ENCODE measurements around the gene NIN.
"Not testable (repeated sequence)": the region's sequence is repeated elsewhere in the genome, so short reads cannot be mapped to it uniquely, and the experiment has no call there.

NIN gene

GRCh38 chr14:50837271-50837670, 6.3 kb upstream of the NIN start:
- DNase-seq: no peak

- no peak for DNase-seq
These were observed 5.6 kb upstream of the NIN start for GRCh38 chr14:50836515-50836914.

- DNase-seq: no peak
These were observed 4.3 kb upstream of the NIN start for GRCh38 chr14:50835280-50835679.

DNA sequence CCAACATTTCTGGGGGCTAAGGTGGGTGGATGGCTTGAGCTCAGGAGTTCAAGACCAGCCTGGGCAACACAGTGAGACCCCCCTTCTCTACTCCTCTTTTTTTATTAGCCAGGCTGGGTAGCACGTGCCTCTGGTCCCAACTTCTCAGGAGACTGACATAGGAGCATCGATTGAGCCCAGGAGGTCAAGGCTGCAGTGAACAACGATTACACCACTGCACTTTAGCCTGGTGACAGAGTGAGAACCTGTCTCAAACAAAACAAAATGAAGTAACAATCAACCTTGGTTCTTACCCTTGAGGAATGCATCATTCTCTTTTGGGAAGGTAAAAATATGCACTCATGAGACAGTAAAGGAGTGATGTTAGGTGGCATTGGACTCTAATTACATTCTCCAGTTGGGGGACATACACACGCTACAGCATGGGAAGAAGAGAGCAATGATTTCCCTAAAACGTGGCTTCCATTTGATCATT, 3.9 kb upstream of the NIN start:
- no peak for DNase-seq

DNA sequence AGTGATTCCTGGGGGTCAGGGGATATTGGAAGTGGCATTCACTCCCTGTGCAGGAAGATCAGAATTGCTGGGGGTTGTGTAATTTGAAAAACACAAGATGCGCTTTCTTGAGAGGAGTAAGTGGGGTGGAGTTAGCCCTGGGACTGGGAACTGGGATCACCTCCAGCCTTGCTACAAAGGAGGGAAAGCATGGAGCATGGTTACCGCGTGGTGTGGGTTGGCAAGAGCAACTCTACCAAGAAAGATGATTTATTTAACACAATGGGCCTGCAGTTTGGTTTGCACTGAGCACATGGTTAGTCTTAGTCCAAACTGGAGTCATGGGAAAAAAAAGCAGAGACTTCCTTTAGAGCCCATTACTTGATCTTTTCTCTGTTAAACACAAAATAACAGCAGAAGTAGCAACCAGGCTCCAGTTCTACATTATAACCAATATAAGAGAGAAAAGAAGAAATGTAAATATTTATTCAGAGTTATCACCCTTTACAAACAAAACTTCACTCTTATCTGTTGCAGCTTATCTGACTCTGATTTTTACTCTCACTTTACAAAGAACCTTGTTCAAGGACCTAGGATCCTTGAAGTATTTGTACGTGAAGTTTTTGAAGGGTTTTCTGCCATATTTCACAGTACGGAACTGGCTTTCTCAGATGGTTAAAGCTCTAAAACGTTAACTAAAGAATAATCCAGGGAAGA, 2.1 kb upstream of the NIN start:
- DNase-seq: no peak

- DNase-seq: no peak
These were observed 785 bp upstream of the NIN start for GRCh38 chr14:50831726-50832168.

DNA sequence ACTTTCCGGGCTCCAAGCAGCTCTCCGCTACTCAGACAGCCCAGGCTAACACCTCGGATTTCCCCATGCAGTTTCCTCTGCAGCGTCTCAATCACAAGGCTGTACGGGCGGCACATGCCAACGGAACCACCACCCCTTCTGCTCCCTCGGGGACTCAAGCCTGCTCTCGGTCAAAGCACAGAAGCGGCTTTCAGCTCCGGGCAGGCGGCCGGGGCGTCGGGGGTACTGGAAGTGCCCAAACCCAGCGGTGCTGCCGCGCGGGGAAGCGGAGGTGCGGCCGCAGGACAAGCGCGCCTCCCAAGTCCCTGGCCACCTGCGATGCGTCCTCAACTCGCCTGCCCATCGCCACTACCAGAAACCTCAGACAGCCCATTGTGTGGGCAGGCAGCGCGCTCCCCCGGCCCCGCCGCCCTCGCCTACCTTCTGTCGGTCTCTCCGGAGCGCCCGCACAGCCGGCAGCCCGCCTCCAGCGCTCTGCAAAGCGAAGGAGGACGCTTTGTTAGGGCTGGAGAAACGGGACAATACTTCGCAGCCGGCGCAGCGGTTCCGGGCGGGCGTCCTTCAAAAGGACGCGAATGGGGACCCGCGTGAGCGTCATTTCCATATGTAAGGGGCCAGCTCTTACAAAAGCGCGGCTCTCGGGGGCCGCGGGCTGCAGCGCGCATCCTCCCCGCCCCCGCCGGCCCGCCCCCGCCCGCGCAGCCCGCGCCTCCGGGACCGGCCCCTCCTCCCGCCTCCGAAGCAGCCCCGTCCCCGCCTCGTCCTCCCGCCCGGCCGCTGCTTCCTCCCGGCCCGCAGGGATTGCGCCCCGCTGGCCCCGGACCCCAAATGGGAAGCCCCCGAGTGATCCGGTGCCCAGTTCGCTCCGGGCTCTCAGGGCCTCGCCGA, 674 bp downstream of the NIN start:
- peak; percentile 86 for DNase-seq

- peak; percentile 68 for DNase-seq
These were observed 1.4 kb downstream of the NIN start for GRCh38 chr14:50829489-50830043.

GRCh38 chr14:50828721-50829488, 2.1 kb downstream of the NIN start:
- peak; percentile 61 for DNase-seq

GRCh38 chr14:50826681-50827080, 4.3 kb downstream of the NIN start:
- DNase-seq: no peak

GRCh38 chr14:50825307-50825706, 5.7 kb downstream of the NIN start:
- DNase-seq: no peak

DNA sequence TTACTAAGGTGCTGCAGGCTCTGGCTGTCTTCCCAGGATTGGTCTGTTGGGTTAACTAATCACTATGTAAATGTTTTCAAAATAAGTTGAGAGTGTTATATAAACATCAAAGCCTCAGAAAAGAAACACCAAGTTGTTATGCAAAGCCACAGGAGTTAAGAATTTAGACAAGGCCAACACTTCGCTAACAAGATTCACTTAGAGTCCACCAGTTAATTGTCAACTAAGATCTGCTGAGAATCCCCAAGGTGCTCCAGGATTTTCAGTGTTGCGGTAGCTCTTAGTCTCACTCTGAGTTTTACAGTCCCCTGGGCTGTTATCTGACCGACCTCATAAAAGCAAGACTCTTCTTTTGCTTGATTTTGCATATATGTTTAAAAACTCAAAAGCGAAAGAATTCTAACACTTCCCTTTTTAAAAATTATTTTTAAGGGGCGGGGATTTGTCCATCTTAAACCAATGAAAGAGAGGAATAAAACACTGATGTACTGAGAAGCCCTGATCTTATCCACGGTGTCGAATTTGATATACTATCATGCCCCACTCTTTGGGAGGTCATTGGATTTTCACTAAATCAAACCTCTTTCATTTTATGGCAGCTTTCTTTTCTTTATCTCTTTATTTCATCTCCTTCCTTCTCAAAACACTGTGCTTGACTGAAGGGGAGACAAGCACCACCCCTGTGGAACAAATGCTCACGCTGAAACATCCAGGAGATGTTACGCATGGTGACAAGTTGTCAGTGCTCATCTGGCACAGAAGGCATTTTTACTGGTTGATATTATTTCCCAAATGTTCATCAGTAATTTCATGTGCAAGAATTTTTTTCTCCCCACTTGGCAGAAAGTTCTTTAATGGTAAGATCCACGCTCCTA, 7.0 kb downstream of the NIN start:
- no peak for DNase-seq

DNA sequence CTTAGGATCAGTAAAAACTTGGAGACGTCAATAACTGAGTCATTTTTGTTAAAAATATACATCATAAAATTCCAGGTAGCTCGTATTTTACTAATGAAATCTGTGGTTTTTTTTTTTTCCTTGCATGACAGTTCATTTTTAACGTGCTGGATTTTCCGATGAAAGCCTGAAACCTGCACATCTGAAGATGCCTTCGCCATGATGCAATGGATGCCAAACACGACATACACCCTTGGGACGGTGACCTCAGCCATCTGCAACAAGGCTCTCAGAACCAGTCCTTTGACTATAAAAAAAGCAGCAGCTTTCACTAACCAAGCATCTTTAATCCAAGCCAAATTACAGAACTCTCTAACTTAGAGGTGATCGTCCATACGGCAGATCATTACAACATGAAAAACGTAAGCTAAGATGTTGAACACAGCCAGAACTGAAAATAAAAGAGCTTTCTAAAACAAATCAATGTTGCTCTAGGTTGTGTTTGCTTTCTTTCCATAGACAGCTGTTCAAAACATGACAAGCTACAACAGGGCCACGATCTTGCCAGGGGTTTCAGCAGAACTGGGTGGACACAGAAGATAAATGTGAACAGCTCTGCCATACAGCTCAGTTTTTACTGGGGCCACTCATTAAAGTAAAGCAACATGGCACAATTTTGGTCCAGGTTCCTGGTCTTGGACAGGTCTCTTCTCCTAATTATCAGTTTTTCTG, 7.8 kb downstream of the NIN start:
- DNase-seq: no peak

GRCh38 chr14:50822501-50823042, 8.4 kb downstream of the NIN start:
- DNase-seq: no peak

- no peak for DNase-seq
These were observed 9.2 kb downstream of the NIN start for GRCh38 chr14:50821510-50822464.

DNA sequence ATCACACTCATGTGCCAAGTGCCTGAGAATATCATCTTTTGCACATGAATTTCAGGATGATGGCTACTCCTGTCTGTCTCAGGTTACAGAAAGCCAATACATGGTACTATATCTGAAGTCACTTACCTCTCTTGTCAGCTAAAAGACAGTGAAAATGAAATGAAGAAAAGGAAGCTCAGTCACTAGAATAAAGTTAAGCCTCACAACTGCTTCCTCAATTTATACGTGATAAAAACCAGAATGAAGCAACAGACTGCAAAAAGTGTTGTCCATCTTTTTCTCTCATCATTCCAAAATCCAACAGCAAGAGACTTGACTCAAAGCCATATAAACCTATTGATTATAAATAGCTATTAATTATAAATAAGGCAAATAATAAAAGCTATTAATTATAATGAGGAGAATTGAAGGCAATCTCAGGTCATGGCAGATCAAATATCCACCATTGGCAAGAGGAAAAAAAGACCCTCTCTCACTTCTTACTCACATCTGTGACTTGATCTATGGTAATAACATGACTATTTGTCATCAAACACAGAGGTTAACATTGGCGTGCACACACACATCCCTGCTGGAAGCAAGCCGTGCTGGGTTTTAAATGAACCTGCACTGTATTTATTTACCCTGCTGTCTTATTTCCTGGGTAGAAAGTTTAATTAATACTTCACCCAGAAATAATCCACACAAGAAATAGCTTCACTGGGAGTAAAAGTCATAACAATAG, 10.0 kb downstream of the NIN start:
- DNase-seq: no peak

GRCh38 chr14:50819303-50819702, 11.7 kb downstream of the NIN start:
- not testable (repeated sequence) for DNase-seq

GRCh38 chr14:50816395-50817047, 14.4 kb downstream of the NIN start:
- no peak for DNase-seq

All from DMS79 treated with DMSO at 0.1 percent for 48 hours (cell line).